ENCODE results near the gene PBX4.

The PBX4 gene

DNA sequence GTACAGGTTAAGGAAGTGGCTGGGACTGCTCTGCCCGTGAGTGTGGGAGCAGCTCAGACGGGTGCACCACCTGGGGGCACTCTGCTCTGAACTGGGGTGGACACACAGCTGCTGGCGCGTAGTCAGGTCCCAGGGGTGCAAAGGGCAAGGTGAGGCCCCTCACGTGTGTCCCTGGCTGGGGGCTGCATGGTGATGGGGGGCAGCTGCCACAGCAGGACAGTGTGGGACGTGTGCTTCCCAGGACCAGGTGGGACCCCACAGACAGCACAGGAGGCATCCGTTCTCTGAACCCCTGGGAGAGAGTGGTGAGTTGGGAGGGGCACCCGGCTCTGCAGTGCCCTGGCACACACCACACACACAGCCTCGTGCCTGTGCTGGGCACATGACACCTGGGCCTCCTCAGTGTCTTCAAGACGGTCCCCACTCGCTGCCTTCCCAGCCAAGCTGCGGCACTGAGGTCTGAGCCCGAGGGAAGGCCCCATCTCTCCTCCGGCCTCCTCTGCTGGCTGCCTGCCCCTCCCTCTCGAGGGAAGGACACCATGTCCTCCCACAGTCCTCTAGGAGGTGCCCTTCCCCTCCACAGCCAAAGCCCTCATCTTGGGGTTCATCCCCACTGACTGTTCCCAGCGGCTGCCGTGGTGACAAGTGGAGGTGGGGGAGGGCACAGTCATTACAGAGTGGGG, 55.7 kb downstream of the PBX4 start:
- DNase-seq (ENCODE audit: low read depth): peak; percentile 49

DNA sequence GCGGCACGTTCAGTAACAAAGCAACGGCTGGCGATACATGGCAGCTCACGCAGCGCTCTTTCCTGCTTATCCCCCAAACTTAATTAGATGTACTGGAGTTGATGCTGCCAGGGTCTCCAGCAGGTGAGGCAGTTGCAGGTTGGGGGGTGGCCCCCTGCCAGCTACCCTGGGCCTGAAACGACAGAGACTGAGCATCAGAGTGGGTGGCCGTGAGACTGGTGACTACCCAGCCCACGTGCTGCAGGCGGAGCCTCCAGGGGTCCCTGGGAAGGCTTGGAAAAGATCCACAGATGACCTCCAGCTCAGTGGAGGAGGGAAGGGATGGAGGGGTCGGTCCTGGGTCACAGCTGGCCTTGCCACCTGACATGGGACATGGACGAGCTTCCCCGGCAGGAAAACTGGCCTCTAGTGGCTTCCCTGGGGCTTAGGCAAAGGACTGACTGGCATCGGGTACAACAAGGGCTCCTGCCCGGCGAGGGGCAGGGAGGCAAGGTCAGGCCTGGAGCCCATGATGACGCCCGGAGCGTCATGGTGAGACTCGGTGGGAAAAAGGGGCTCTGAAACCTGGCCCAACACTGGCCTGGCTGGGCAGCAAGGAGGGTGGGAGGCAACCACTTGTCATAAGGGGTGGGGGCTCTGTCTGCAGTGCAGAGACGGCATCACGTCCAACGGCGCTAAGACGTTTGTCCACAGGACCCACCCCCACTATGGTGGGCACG, 56.4 kb downstream of the PBX4 start:
- no peak for DNase-seq (ENCODE audit: low read depth)
- no peak overlapping the region for H3K4me3 ChIP-seq (ENCODE audit: low read depth, low read length)
- no peak for TF ChIP-seq POLR2A (IDR thresholded peaks at IDR 0.05; ENCODE audit: extremely low read depth, insufficient read length)
- TF ChIP-seq, protein P1, sequence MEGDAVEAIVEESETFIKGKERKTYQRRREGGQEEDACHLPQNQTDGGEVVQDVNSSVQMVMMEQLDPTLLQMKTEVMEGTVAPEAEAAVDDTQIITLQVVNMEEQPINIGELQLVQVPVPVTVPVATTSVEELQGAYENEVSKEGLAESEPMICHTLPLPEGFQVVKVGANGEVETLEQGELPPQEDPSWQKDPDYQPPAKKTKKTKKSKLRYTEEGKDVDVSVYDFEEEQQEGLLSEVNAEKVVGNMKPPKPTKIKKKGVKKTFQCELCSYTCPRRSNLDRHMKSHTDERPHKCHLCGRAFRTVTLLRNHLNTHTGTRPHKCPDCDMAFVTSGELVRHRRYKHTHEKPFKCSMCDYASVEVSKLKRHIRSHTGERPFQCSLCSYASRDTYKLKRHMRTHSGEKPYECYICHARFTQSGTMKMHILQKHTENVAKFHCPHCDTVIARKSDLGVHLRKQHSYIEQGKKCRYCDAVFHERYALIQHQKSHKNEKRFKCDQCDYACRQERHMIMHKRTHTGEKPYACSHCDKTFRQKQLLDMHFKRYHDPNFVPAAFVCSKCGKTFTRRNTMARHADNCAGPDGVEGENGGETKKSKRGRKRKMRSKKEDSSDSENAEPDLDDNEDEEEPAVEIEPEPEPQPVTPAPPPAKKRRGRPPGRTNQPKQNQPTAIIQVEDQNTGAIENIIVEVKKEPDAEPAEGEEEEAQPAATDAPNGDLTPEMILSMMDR (IDR thresholded peaks at IDR 0.05; ENCODE audit: low read depth, low read length): no peak
- TF ChIP-seq MYC (IDR thresholded peaks at IDR 0.05; ENCODE audit: low read depth, low read length): no peak
- TF ChIP-seq, protein P2, sequence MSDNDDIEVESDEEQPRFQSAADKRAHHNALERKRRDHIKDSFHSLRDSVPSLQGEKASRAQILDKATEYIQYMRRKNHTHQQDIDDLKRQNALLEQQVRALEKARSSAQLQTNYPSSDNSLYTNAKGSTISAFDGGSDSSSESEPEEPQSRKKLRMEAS (IDR thresholded peaks at IDR 0.05; ENCODE audit: low read depth, low read length): no peak

More for the DNA sequence above, 55.7 kb downstream of the PBX4 start:
- no peak overlapping the region for H3K4me3 ChIP-seq (ENCODE audit: low read depth, low read length)
- TF ChIP-seq, protein P1 (IDR thresholded peaks at IDR 0.05; ENCODE audit: low read depth, low read length): peak; percentile 29
- TF ChIP-seq, protein P2 (IDR thresholded peaks at IDR 0.05; ENCODE audit: low read depth, low read length): no peak

DNA sequence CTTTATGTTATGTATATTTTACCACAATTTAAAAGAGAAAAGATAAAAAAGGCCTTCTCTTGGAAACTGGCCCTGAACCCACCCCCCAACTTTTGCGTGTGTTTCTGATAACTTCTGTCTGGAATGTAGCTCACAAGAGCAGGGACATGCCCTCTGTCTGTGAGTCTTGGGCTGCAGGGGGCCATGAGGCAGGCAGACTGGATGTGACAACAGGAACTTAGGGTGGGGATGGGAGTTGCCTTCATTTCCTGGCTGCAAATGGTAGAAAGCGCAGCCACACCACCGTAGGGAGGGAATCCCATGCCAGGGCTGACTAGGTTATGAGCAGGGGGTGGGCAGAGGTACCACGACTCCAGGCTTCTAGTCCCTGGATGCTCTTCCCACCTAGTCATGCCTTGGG, 58.6 kb downstream of the PBX4 start:
- DNase-seq (ENCODE audit: low read depth): peak; percentile 45
- no peak overlapping the region for H3K4me3 ChIP-seq (ENCODE audit: low read depth, low read length)
- TF ChIP-seq, protein P2 (IDR thresholded peaks at IDR 0.05; ENCODE audit: low read depth, low read length): peak; percentile 11; the same call in 1 of the 2 replicates
- TF ChIP-seq, protein P1 (IDR thresholded peaks at IDR 0.05; ENCODE audit: low read depth, low read length): no peak
- peak; percentile 32; the same call in 1 of the 2 replicates for TF ChIP-seq MYC (IDR thresholded peaks at IDR 0.05; ENCODE audit: low read depth, low read length)
- no peak for TF ChIP-seq POLR2A (IDR thresholded peaks at IDR 0.05; ENCODE audit: extremely low read depth, insufficient read length)

DNA sequence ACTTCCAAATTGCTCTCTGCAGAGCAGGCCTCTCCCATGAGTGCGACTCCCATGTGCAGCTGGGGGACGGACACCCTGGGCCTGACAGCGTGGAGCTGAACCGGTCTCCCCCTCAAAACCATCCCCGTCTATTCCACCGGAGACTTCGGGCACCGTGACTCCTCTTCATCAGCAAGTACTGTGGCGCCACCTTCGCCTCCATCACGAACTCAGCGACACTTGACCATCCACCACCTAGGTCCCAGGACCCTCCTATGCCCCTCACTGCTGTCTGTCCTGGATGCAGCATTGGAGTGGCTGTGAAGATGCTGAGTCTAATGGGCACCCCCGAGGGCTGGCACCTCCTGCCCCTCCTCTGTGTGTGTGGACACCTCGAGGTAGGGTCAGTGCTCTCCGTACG, 59.9 kb downstream of the PBX4 start:
- no peak overlapping the region for H3K4me3 ChIP-seq (ENCODE audit: low read depth, low read length)
- TF ChIP-seq, protein P2 (IDR thresholded peaks at IDR 0.05; ENCODE audit: low read depth, low read length): no peak
- TF ChIP-seq MYC (IDR thresholded peaks at IDR 0.05; ENCODE audit: low read depth, low read length): no peak
- TF ChIP-seq, protein P1 (IDR thresholded peaks at IDR 0.05; ENCODE audit: low read depth, low read length): no peak
- no peak for TF ChIP-seq POLR2A (IDR thresholded peaks at IDR 0.05; ENCODE audit: extremely low read depth, insufficient read length)
- no peak for DNase-seq (ENCODE audit: low read depth)

DNA sequence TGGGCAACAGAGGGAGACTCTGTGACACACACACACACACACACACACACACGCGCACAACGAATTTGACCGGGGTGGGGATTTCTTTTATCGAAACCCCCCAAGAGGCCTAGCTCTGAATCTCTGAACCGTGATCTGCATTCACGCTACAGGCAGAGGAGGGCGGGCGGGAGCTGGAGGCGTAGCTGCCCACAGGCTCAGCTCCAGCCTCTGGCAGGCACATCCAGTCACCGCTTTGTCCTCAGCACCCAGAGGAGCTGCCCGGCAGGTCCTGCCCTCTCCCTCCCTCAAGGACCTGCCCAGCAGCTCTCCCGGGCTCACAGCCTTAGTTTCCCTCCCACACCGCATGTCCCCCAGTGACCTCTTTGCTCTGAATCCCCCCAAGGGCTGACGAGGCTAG, 60.4 kb downstream of the PBX4 start:
- TF ChIP-seq, protein P2 (IDR thresholded peaks at IDR 0.05; ENCODE audit: low read depth, low read length): no peak
- TF ChIP-seq POLR2A (IDR thresholded peaks at IDR 0.05; ENCODE audit: extremely low read depth, insufficient read length) (no peak), MYC (IDR thresholded peaks at IDR 0.05; ENCODE audit: low read depth, low read length) (no peak)
- TF ChIP-seq, protein P1 (IDR thresholded peaks at IDR 0.05; ENCODE audit: low read depth, low read length): no peak
- H3K4me3 ChIP-seq (ENCODE audit: low read depth, low read length): no peak overlapping the region

More for the DNA sequence above, 60.4 kb downstream of the PBX4 start:
- DNase-seq (ENCODE audit: low read depth): no peak

Measured in NB4 (cell line).